IPS DF 19.7 (cell line): Measurements from ENCODE around the gene ELFN1.

Experiments used
- DNase-seq: peaks from one replicate; pipeline ENCODE4 v3.0.0-alpha.2; 2013; ENCODE audit warnings: low read depth, low spot score

ELFN1 gene

GRCh38 chr7:1694611-1695511 is 24.8 kb downstream of the ELFN1 start:
- DNase-seq: no peak

GRCh38 chr7:1695800-1696454 is 25.9 kb downstream of the ELFN1 start:
- DNase-seq: no peak

DNA sequence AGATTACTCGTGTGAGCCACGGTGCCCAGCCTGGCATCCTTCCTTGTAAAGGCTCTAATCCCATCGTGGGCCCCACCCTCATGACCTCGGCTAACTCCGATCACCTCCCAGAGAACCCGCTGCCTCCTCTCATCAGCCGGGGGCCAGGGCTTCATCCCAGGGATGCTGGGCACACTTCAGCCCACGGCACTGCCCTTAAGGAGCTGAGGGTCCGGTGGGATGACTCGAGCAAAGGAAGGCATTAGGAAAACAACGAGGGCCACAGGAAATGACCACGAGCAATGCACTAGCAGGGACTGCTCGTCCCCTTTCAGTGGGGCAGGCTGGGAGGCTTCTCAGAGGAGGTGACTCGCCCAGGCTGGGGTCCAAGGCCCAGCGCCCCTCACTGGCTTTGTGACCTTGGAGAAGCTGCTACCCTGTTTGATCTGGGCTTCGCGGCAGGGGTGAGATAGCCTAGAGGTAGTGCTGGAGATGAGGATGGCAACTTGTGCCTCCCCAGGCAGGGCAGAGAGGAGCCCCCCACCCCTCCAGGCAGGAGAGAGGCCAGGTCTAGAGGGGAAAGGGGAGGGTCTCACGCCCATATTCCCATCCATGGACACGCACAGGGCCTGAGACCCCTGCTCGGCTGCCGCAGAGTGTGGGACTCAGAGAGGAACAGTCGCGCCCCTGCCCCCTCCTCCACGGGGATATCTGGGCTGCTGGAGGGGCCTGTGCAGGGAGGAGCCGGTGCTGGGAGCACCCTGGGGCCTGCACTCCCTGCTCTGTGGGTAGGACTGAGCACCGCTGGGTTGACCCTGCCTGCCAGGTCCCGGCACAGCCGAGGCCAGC is 26.8 kb downstream of the ELFN1 start:
- no peak for DNase-seq

- no peak for DNase-seq
Measured at GRCh38 chr7:1697499-1698125, 27.5 kb downstream of the ELFN1 start.

DNA sequence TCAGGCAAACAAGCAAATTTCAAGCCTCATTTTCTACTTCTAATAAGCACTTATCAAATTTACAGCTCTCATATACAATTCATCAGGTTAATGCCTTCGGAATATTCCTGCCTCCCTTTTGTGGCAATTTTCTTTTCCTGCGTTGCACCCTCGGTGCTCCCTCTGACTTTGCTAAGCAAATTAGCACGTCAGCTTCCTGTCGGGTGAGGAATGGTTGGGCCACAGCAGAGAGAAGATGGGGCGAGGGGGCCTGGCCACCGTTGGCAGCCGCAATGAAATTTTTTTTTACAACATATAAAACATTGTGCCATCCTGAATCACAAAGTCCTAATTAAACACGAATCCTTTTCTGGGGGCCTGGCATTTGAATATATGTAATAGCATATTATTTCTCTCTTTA is 28.1 kb downstream of the ELFN1 start:
- no peak for DNase-seq

DNA sequence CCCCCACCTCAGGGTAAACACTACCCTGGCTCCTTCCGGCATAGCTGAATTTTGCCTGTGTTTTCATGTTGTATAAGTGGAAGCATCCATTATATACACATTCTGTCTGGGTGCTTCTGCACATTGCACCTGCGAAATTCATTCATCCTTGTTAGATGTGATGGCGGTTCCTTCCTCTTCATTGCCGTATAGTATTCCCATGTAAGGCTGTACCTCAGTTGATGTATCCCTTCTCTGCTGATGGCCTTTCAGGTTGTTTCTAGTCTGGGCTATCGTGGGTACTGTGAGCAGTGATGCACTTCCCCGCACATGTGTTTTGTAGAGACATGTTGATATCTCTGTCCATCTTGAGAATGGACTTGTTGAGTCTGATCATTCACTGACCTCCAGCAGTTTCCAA is 28.9 kb downstream of the ELFN1 start:
- no peak for DNase-seq

- no peak for DNase-seq
Measured at GRCh38 chr7:1700086-1700485, 30.0 kb downstream of the ELFN1 start.

DNA sequence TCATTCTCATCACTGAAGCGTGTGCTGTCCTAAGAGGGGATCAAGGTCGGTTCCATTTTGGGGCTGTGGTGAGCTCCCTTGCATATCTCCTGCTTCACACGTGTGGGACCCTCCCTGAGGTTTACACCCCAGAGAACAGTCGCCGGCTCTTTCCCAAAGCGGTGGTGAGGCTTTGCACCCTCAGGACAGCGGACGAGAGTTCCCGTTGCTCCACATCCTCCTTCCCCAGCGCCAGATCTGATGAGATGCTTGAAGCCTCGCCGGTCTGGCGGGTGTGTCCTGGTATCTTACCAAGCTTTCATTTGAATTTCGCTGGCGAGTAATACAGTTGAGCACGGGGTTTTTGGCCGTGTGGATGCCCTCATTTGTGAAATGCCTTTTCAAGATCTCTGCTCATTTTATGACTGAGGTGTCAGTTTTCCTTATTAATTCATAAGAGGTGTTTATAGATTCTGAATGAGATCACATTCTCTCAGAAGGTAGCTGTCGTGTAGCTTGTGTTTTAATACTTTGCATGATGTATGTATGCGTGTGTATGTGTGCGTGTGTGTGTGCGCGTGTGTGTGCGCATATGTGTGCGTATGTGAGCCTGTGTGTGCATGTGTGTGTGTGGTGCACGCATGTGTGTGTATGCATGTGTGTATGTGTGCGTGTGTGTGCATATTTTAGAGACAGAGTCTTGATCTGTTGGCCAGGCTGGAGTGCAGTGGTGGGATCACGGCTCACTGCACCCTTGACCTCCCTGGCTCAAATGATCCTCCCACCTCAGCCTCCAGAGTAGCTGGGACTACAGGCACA is 30.7 kb downstream of the ELFN1 start:
- DNase-seq: no peak

GRCh38 chr7:1702652-1703051 is 32.6 kb downstream of the ELFN1 start:
- no peak for DNase-seq

GRCh38 chr7:1703441-1703840 is 33.4 kb downstream of the ELFN1 start:
- no peak for DNase-seq

DNA sequence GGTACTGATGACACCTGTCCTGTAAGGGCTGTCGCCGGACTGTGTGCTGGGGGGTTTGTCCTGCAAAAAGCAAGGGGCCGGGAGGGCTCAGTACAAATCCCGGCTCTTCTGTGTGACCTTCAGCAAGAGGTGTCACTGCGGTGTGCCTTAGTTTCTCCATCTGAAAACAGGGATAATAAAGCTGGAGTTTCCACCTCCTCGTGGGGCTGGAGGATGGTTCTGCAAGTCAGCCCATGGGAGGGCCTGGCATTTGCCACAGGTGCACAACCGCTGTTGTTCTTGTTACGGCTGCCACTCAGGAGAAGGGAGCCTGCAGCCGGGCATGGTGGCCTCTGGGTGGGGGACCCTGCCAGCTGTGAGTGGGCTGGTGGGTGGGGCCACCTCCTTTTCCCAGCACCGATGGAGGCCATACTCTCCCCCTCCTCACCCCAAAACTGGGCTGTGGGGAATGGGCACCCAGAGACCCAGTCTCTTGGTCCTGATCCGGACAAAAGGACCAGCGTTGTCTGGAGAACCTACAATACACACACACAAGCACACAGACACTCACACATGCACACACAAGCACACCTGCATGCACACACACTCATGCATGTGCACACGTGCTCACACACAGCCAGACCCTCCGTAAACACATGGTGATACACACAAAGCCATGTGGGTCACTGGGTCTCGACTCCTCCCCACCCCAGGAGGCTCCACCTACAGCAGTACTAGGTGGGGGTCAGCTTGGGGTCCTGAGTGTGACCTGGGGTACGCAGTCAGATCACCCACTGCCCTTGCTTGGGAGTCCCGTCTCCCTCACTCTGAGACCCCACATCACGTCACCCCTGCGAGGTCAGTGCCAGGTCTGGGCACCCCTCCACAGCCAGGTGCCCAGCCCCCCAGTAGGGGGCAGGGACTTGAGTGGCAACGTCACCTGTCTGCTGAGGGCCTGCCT is 34.1 kb downstream of the ELFN1 start:
- no peak for DNase-seq

DNA sequence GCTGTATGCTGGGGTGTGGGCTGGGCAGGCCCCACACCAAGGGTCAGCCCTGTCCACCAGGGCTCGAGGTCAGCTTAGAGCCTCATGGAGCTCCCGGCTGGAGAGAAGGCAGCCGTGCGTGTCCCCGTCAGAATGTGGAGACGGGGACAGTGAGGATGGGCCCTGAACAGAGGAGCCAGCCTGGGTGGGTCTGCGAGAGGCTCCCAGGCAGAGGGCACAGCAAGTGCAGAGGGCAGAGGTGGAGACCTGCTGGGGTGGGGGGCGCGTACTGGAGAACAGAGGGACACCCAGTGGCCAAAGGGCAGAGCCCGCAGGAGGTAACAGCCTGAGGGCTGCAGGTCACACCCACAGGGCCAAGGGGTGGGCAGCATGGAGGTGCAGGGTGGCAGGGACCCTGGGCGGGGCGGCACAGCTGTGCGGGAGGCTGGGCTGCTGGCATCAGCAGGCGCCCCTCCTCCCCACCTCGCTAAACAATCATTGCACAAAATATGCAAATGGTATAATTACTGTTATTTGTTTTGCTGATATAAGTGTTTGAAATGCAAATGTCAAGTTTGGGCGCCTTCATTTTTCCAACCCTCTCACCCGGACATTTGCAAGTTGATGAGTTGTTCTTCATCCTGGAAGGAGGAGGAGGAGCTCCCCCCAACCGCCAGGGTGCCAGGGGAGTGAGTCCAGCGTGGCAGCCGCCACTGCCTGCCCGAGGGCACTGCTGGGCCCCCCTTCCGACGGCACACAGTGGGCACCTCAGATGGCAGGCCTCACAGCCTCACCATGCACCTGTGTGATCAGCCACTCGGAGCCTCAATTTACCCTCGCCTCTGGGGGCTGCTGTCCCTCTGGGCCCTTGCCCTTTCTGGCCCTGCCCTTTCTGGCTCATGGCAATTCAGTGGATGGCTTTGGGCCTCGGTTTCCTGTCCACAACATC is 35.0 kb downstream of the ELFN1 start:
- DNase-seq: no peak

DNA sequence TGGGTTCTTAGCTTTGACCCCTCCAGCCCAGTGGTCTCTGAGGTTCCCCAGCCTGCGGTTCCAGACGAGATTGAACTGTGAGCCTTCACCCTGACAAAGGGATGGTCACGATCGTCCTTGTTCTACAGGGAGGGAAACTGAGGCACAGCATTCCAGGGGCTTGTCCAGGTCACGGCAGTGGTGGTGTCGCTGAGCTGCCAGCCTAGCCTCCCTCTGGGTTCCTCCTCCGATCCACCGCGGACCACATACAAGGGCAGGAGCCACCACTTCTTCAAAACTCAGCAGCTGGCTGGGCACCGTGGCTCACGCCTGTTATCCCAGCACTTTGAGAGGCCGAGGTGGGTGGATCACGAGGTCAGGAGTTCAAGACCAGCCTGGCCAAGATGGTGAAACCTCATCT is 35.8 kb downstream of the ELFN1 start:
- no peak for DNase-seq

GRCh38 chr7:1706381-1706720 is 36.3 kb downstream of the ELFN1 start:
- DNase-seq: no peak

GRCh38 chr7:1706721-1707613 is 36.9 kb downstream of the ELFN1 start:
- no peak for DNase-seq

DNA sequence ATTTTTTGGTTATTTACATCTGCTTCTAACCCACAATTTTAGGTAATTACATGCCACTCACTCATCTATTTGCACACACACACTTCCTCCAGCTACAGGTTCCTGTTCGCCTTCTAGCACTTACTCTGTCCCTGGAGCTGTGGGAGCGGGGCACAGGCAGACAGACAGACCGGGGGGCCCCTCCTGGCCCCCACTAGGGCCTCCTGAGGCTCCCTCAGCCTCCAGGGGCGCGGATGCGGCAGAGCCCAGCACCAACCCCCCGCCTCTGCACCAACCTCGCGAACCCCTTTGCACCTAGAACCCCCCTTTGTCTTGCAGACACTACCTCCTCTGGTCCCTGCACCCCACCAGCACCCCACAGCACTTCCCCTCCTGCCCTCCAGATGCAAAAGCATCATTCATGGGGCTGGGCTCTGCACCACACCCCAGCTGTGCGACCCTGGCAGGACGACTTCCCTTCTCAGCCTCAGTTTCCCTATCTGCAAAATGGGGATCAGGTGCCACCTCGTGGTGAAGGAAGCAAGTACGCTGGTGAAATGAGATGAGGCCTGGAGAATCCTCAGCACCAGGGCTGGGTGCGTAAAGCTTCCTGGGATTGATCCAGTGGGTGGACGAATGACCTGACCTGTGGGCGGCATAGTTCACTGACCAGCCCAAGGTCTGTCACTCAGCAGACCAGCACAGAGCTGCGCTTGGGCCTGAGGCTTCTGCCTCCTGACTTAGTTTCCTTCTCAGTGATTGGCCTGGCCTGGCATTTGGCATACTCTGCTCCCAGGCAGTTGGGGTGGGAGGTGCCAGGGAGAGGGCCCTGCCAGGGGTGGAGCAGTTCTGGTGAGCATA is 37.9 kb downstream of the ELFN1 start:
- no peak for DNase-seq
